ENCODE measurements around the gene ANKRD50. TPM values are rescaled to one million over a fixed set of nuclear protein-coding genes. Genes with fewer than 3 reads are reported as not detected.

Gene ANKRD50
- total RNA-seq, 2 donors from 2014 or later = 32.0 to 39.9 TPM

GRCh38 chr4:124641715-124642381 lies 70.7 kb downstream of the ANKRD50 start:
- intact Hi-C loops (cut with DNase I) = no loop called here
- DNase-seq (ENCODE audit: low spot score) = no peak

- intact Hi-C loops (cut with DNase I) = no loop called here
- no peak for DNase-seq (ENCODE audit: low spot score)
Observed at GRCh38 chr4:124640022-124640730, 72.4 kb downstream of the ANKRD50 start.

DNA sequence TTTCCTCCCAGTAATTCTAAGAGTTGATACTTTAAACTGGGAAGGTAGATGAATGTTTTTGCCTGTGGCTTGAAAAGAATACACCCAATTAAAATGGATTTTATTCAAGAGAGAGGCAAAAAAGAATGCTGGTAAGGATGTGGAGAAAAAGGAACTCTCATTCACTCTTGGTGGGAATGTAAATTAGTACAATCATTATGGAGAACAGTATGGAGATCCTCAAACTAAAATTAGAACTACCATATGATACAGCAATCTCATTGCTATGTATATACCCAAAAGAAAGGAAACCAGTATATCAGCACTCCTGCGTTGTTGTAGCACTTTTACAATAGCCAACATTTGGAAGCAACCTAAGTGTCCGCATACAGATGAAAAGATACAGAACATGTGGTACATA lies 75.2 kb downstream of the ANKRD50 start:
- intact Hi-C loops (cut with DNase I) = no loop called here
- no peak for DNase-seq (ENCODE audit: low spot score)

- intact Hi-C loops (cut with DNase I) = no loop called here
- no peak for DNase-seq (ENCODE audit: low spot score)
Observed at GRCh38 chr4:124636788-124637187, 75.7 kb downstream of the ANKRD50 start.

DNA sequence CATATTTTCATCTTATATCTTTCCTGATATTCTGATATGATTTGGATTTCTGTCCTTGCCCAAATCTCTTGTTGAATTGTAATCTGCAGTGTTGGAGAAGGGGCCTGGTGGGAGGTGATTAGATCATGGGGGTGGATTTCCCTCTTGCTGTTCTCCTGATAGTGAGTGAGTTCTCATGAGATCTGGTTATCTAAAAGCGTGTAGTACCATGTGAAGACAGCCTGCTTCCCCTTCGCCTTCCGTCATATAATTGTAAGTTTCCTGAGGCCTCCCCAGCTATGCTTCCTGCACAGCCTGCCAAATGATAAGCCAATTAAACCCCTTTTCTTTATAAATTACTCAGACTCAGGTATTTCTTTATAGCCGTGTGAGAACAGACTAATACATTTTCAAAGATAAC lies 77.2 kb downstream of the ANKRD50 start:
- intact Hi-C loops (cut with DNase I) = no loop called here
- no peak for DNase-seq (ENCODE audit: low spot score)

DNA sequence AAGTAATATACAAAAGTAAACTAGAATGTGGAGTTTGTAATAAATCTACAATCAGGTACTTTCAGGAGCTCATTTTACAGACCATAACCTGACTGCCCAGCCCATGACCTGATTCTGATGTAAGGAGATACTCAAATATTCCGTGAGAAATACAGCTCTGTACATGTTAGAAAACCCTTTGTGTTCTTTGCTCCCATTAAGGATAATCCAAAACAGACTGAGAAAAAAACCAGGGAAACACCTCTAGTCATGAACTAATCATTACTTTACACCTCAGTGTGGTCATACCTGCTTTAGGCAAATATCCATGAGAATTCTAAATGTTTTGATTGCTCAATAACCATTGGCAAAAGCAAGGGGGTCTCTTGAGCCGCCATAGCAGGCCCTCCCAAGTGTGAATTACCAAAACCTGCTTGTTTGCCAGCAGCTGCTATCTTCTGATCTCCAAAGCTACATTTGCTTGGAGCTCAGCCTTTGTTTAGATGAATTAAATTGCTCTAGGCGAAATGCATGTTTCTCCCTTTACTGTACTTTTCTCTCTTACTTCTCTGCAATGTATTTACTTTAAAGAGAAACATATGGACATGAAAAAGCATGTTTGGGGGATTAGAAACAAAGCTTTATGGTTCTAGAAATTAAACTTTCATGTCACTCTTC lies 79.1 kb downstream of the ANKRD50 start:
- intact Hi-C loops (cut with DNase I) = no loop called here
- DNase-seq (ENCODE audit: low spot score) = no peak

GRCh38 chr4:124632439-124632838 lies 80.1 kb downstream of the ANKRD50 start:
- DNase-seq (ENCODE audit: low spot score) = no peak
- intact Hi-C loops (cut with DNase I) = no loop called here

DNA sequence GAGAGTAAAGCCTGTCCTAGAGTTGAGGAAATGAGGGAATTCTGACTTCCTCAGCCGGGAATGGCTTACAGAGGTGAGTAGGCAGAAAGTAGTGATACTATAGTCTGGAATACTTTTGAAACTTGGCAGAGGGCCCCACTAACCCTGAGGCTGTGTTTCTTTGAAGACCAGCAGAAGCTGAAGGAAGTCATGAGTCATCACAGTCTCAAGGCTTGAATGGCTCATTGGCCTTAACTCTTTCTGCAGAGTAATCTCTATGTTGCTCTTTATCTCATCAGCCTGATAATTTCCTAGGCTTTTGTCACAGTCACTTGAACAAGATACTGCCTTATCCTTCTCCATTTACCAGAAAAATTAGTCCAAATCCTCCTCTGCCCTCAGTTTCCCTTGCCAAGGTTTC lies 80.8 kb downstream of the ANKRD50 start:
- no peak for DNase-seq (ENCODE audit: low spot score)
- intact Hi-C loops (cut with DNase I) = loop anchor here in 1 of 2 donors (2.0 kb wide), 1 partner anchor 79 kb away; no protein-coding TSS in a partner anchor

DNA sequence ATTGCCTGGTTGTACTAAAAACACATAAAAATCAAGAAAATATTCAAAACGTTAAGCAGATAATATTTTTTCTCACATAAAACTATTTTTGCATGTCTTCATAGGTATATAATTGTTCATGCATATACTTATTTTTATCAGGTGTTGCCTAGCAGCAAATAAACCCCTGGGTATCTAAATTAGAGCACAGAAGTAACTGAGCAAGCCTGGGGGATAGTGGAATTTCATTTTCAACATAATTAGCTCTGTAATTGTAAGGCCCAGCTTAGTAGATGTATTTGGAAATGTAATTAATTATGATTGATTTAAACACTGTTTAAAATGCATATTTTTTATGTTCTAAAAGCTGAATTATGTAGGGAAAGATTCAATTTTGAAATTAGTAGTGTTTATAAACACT lies 82.9 kb downstream of the ANKRD50 start:
- no peak for DNase-seq (ENCODE audit: low spot score)

More for the DNA sequence above, 82.9 kb downstream of the ANKRD50 start:
- intact Hi-C loops (cut with DNase I) = loop anchor here in 1 of 2 donors (2.0 kb wide), 1 partner anchor 81 kb away; no protein-coding TSS in a partner anchor

Measured in posterior vena cava (tissue), 2 donors.